ENCODE measurements around the gene HIVEP3.

The HIVEP3 gene

GRCh38 chr1:41682845-41683625 is 235.7 kb downstream of the HIVEP3 start:
- TF ChIP-seq POLR2A (IDR thresholded peaks at IDR 0.05; ENCODE audit: extremely low read depth, insufficient read length) (no peak), MYC (IDR thresholded peaks at IDR 0.05; ENCODE audit: low read depth, low read length) (no peak), CTCF (IDR thresholded peaks at IDR 0.05; ENCODE audit: low read depth, low read length) (no peak)
- TF ChIP-seq, protein P1, sequence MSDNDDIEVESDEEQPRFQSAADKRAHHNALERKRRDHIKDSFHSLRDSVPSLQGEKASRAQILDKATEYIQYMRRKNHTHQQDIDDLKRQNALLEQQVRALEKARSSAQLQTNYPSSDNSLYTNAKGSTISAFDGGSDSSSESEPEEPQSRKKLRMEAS (IDR thresholded peaks at IDR 0.05; ENCODE audit: low read depth, low read length), result no peak
- DNase-seq (ENCODE audit: low read depth), result no peak
- no peak overlapping the region for H3K4me3 ChIP-seq (ENCODE audit: low read depth, low read length)

GRCh38 chr1:41682149-41682548 is 236.6 kb downstream of the HIVEP3 start:
- TF ChIP-seq POLR2A (IDR thresholded peaks at IDR 0.05; ENCODE audit: extremely low read depth, insufficient read length), result no peak
- TF ChIP-seq, protein P1 (IDR thresholded peaks at IDR 0.05; ENCODE audit: low read depth, low read length), result no peak
- TF ChIP-seq MYC (IDR thresholded peaks at IDR 0.05; ENCODE audit: low read depth, low read length), result no peak
- TF ChIP-seq CTCF (IDR thresholded peaks at IDR 0.05; ENCODE audit: low read depth, low read length), result no peak
- DNase-seq (ENCODE audit: low read depth), result no peak
- no peak overlapping the region for H3K4me3 ChIP-seq (ENCODE audit: low read depth, low read length)

DNA sequence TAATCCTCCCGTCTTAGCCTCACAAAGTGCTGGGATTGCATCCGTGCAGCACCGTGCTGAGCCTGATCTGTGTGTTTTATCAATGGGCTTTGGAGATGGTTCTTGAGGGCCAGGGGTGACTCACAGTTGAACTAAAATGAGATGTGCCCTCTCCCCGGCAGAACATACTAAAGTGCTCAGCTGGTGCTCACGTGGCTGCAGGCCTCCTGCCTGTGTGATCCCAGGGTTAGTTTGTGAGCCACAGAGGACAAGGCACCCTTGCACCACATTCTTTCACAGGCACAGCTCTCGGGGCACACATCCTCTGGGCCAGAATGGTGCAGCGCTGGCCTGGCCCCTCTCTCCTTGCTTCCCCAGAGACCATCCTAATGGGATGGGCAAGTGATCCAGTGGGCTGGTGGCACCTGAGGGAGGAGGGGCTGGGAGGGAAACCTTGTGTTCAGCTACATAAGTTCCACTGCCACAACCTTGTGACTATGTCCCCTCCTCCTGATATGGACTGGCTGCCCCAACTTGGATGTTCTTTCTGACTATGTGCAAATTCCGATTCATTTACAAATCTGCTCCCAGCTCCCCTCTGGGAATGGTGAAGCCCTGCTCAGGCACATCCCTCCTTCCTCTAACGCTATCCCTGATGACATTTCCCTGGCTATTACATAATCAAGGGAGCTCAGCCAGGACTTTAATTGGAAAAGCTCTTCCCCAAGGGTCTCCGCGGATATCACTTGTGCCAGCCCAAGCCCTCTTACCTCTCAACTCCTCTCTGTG is 237.2 kb downstream of the HIVEP3 start:
- DNase-seq (ENCODE audit: low read depth), result no peak
- H3K4me3 ChIP-seq (ENCODE audit: low read depth, low read length), result no peak overlapping the region
- no peak for TF ChIP-seq POLR2A (IDR thresholded peaks at IDR 0.05; ENCODE audit: extremely low read depth, insufficient read length)
- TF ChIP-seq MYC (IDR thresholded peaks at IDR 0.05; ENCODE audit: low read depth, low read length), result no peak
- TF ChIP-seq, protein P1 (IDR thresholded peaks at IDR 0.05; ENCODE audit: low read depth, low read length), result no peak
- no peak for TF ChIP-seq CTCF (IDR thresholded peaks at IDR 0.05; ENCODE audit: low read depth, low read length)

- H3K4me3 ChIP-seq (ENCODE audit: low read depth, low read length), result no peak overlapping the region
- TF ChIP-seq, protein P1 (IDR thresholded peaks at IDR 0.05; ENCODE audit: low read depth, low read length), result no peak
- TF ChIP-seq POLR2A (IDR thresholded peaks at IDR 0.05; ENCODE audit: extremely low read depth, insufficient read length), result no peak
- no peak for TF ChIP-seq CTCF (IDR thresholded peaks at IDR 0.05; ENCODE audit: low read depth, low read length)
- TF ChIP-seq MYC (IDR thresholded peaks at IDR 0.05; ENCODE audit: low read depth, low read length), result no peak
- DNase-seq (ENCODE audit: low read depth), result no peak
These were observed 238.7 kb downstream of the HIVEP3 start for GRCh38 chr1:41679994-41680393.

DNA sequence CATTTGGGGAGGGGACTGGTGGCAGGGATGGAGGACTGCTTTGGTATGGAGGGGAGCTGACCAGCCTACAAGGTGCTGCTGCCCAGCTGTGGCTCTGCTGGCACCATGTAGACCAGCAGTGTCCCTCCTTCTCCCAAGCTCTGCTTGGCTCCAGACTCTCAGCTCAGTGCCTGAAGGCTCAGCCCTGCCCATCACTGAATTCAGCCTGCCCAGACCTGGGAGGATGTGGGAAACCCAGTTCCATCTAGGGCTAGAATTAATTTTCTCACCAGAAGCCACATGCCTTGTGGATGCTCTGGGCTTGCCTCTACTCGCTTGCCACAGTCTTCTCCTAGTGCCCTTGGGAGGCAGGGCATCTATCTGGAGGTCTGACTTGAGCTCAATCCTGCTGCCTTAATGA is 239.2 kb downstream of the HIVEP3 start:
- no peak overlapping the region for H3K4me3 ChIP-seq (ENCODE audit: low read depth, low read length)
- TF ChIP-seq, protein P1 (IDR thresholded peaks at IDR 0.05; ENCODE audit: low read depth, low read length), result no peak
- TF ChIP-seq CTCF (IDR thresholded peaks at IDR 0.05; ENCODE audit: low read depth, low read length) (no peak), POLR2A (IDR thresholded peaks at IDR 0.05; ENCODE audit: extremely low read depth, insufficient read length) (no peak), MYC (IDR thresholded peaks at IDR 0.05; ENCODE audit: low read depth, low read length) (no peak)
- no peak for DNase-seq (ENCODE audit: low read depth)
